Measurements from ENCODE around the gene IBA57. TPM values are rescaled to one million over a fixed set of nuclear protein-coding genes. Genes with fewer than 3 reads are reported as not detected.

IBA57 gene
- polyA plus RNA-seq, 1 of the 3 experiments (the other 2 are of a cell fraction): 1.8 TPM

DNA sequence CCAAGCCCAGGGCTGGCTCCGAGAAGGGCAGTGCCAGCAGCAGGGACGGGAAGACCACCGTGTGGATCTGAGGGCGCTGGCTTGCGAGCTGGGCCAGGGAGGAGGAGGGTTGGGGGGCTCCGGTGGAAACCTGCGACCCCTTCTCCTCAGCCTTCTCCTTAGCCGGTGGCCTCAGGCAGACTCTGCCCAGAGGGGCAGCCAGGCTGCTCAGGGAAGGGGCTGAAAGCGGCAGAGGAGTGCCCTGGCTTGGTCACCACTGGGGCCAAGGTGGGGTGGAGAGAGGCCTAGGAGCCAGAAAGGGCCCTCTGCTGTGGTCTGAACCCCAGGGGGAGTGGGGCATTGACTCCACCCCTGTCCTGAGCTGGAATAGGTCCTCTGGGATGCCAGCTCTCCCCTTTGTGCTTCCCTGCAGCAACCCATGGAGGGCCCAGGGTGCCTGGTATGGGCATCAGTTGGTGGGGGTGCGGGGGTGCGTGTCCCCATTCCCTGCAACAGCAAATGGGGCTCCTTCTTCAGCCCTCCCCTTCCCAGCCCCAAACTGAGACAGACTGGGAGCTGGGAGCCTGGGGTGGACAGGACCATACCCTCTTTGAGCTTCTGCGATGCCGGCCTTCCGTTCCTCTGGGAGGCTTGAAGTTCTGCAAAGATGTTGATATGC, 6.5 kb upstream of the IBA57 start:
- POLR2A ChIA-PET: no interaction called here

GRCh38 chr1:228160201-228160761, 5.3 kb upstream of the IBA57 start:
- Histone ChIP-seq H3K4me3 (ENCODE audit: low read depth in 2 of 2, low read length in 1 of 2) (no peak overlapping the region), H4K20me1 (ENCODE audit: insufficient read depth) (no peaks in the 10 kb centered on the region), H3K9me2 (no peaks in the 10 kb centered on the region), H3K27ac (ENCODE audit: low read depth in 2 of 2, low read length in 1 of 2) (no peak overlapping the region), H3F3A (replicated peaks; ENCODE audit: insufficient read depth) (no peaks in the 10 kb centered on the region), H2AFZ (ENCODE audit: low read depth) (no peak overlapping the region), H3K79me2 (ENCODE audit: insufficient read depth) (no peaks in the 10 kb centered on the region), H3K9ac (no peak overlapping the region), H3K4me1 (ENCODE audit: control insufficient read depth in 1 of 2, insufficient read depth in 2 of 2, low read depth in 1 of 2, low read length in 1 of 2) (peaks cover 7 to 19% of the 10 kb centered on the region in 2 experiments; a peak in 2 of 4 replicates), H3K27me3 (ENCODE audit: insufficient read depth) (no peaks in the 10 kb centered on the region), H3K9me3 (no peaks in the 10 kb centered on the region), H3K36me3 (replicated peaks in 1 of 2; ENCODE audit: control insufficient read depth in 1 of 2, insufficient read depth in 2 of 2, low read length in 1 of 2) (no peaks in the 10 kb centered on the region), H3K4me2 (no peak overlapping the region)
- no peak for DNase-seq
- 38% methylated on average over 3 of the region's 15 CpGs for WGBS (ENCODE audit: low lambda C conversion rate)
- TF ChIP-seq, protein P1, sequence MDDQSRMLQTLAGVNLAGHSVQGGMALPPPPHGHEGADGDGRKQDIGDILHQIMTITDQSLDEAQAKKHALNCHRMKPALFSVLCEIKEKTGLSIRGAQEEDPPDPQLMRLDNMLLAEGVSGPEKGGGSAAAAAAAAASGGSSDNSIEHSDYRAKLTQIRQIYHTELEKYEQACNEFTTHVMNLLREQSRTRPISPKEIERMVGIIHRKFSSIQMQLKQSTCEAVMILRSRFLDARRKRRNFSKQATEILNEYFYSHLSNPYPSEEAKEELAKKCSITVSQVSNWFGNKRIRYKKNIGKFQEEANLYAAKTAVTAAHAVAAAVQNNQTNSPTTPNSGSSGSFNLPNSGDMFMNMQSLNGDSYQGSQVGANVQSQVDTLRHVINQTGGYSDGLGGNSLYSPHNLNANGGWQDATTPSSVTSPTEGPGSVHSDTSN (IDR thresholded peaks at IDR 0.05): no peak
- TF ChIP-seq RFX5 (IDR thresholded peaks at IDR 0.05; ENCODE audit: low read length) (no peak), NFIC (IDR thresholded peaks at IDR 0.05; ENCODE audit: borderline replicate concordance) (no peak), MXI1 (IDR thresholded peaks at IDR 0.05; ENCODE audit: low read depth, low read length) (no peak), JUND (IDR thresholded peaks at IDR 0.05) (no peak), FOSL2 (IDR thresholded peaks at IDR 0.05; ENCODE audit: borderline replicate concordance, low read depth) (no peak), ELF1 (IDR thresholded peaks at IDR 0.05) (no peak), GATA2 (CRISPR knock-in tag; IDR thresholded peaks at IDR 0.05) (no peak)
- CTCF ChIA-PET: interaction anchor here (1.6 kb wide), 1 partner anchor 161 kb away, joined by 4 read pairs; no protein-coding TSS in a partner anchor
- POLR2A ChIA-PET: no interaction called here

More for the DNA sequence above, 6.5 kb upstream of the IBA57 start:
- CTCF ChIA-PET: interaction anchor here (0.7 to 1.6 kb wide), 2 partner anchors 22 to 159 kb away, joined by 3 to 4 read pairs; no protein-coding TSS in a partner anchor
- H3F3A ChIP-seq (replicated peaks; ENCODE audit: insufficient read depth): no peaks in the 10 kb centered on the region
- TF ChIP-seq RFX5 (IDR thresholded peaks at IDR 0.05; ENCODE audit: low read length): no peak
- no peak for TF ChIP-seq CTCF (IDR thresholded peaks at IDR 0.05)
- H3K79me2 ChIP-seq (ENCODE audit: insufficient read depth): no peaks in the 10 kb centered on the region
- no peak overlapping the region for H3K9ac ChIP-seq
- no peaks in the 10 kb centered on the region for H3K9me3 ChIP-seq
- H3K27me3 ChIP-seq (ENCODE audit: insufficient read depth): no peaks in the 10 kb centered on the region
- H3K36me3 ChIP-seq (replicated peaks in 1 of 2; ENCODE audit: control insufficient read depth in 1 of 2, insufficient read depth in 2 of 2, low read length in 1 of 2): no peaks in the 10 kb centered on the region
- H3K27ac ChIP-seq (ENCODE audit: low read depth in 2 of 2, low read length in 1 of 2): no peak overlapping the region
- peaks cover 0 to 12% of the 10 kb centered on the region in 2 experiments; a peak in 1 of 4 replicates for H3K4me1 ChIP-seq (ENCODE audit: control insufficient read depth in 1 of 2, insufficient read depth in 2 of 2, low read depth in 1 of 2, low read length in 1 of 2)
- 97% methylated on average over 8 of the region's 14 CpGs for WGBS (ENCODE audit: low lambda C conversion rate)
- no peaks in the 10 kb centered on the region for H4K20me1 ChIP-seq (ENCODE audit: insufficient read depth)
- H3K9me2 ChIP-seq: no peaks in the 10 kb centered on the region
- H2AFZ ChIP-seq (ENCODE audit: low read depth): no peak overlapping the region
- DNase-seq: no peak
- no peak overlapping the region for H3K4me3 ChIP-seq (ENCODE audit: low read depth in 2 of 2, low read length in 1 of 2)
- no peak overlapping the region for H3K4me2 ChIP-seq
